Stimulated activated CD4-positive, alpha-beta T cell treated with anti-CD3 and anti-CD28 coated beads, Interleukin-12 subunit alpha, Interleukin-12 subunit beta, amount 100 ng/mL, for 48 hours (primary cell): ENCODE data around the gene ZNF580.

ENCODE experiments used
- DNase-seq, 3 donors: peaks; one replicate each; pipeline ENCODE4 v3.0.0-alpha.2; 2020; ENCODE audit warnings: low read depth in 2 of 3, low spot score in 1 of 3

ZNF580 gene

GRCh38 chr19:55676383-55676782 lies 35.6 kb downstream of the ZNF580 start:
- no peak for DNase-seq

- DNase-seq = no peak
These were observed 36.2 kb downstream of the ZNF580 start for GRCh38 chr19:55676889-55677505.

- DNase-seq = no peak
These were observed 36.8 kb downstream of the ZNF580 start for GRCh38 chr19:55677572-55678028.

- DNase-seq = no peak
These were observed 37.4 kb downstream of the ZNF580 start for GRCh38 chr19:55678121-55678671.

GRCh38 chr19:55679343-55680257 lies 38.8 kb downstream of the ZNF580 start:
- no peak for DNase-seq

GRCh38 chr19:55680339-55681130 lies 39.7 kb downstream of the ZNF580 start:
- no peak for DNase-seq

GRCh38 chr19:55681131-55682092 lies 40.6 kb downstream of the ZNF580 start:
- DNase-seq = no peak

GRCh38 chr19:55683449-55684261 lies 42.9 kb downstream of the ZNF580 start:
- DNase-seq = no peak

GRCh38 chr19:55684946-55685681 lies 44.3 kb downstream of the ZNF580 start:
- DNase-seq = no peak

GRCh38 chr19:55685776-55686175 lies 45.0 kb downstream of the ZNF580 start:
- DNase-seq = no peak

- DNase-seq = no peak
These were observed 45.7 kb downstream of the ZNF580 start for GRCh38 chr19:55686311-55687050.

GRCh38 chr19:55687281-55688201 lies 46.7 kb downstream of the ZNF580 start:
- no peak for DNase-seq

- DNase-seq = no peak
These were observed 47.8 kb downstream of the ZNF580 start for GRCh38 chr19:55688422-55689218.

- DNase-seq = no peak
These were observed 48.8 kb downstream of the ZNF580 start for GRCh38 chr19:55689411-55690108.

GRCh38 chr19:55690109-55690768 lies 49.4 kb downstream of the ZNF580 start:
- DNase-seq = no peak
